Left hindlimb (tissue), 1 donor: Measurements from ENCODE around the gene FUNDC1.
A peak's percentile ranks its signal among the peaks of the same experiment; 100 is the strongest.
"Not testable (repeated sequence)": the region's sequence is repeated elsewhere in the genome, so short reads cannot be mapped to it uniquely, and the experiment has no call there.

ENCODE experiments used
- DNase-seq: peaks from one replicate; pipeline ENCODE4 v3.0.0-alpha.2; 2018

FUNDC1 gene, protein sequence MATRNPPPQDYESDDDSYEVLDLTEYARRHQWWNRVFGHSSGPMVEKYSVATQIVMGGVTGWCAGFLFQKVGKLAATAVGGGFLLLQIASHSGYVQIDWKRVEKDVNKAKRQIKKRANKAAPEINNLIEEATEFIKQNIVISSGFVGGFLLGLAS

GRCh38 chrX:44542567-44543325 is at the start of gene FUNDC1:
TSS of gene FUNDC1 (minus strand) at chrX:44542859. CDS start at chrX:44542832, 27 bp downstream.
- peak; percentile 97 for DNase-seq

GRCh38 chrX:44585866-44586265 is 43.2 kb upstream of the FUNDC1 start:
- DNase-seq, result no peak

DNA sequence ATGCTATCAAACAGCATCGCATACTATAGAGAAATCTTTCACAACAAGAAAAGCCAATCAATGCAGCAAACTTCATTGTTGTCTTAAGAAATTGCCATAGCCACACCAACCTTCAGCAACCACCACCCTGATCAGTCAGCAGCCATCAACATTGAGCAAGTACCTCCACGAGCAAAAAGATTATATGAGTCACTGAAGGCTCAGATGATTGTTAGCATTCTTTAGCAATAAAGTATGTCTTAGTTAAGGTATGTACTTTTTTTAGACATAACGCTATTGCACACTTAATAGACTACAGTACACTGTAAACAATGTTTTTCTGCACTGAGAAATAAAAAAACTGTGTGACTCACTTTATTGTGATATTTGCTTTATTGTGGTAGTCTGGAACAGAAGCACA is 37.8 kb upstream of the FUNDC1 start:
- DNase-seq, result no peak

GRCh38 chrX:44572340-44572938 is 29.8 kb upstream of the FUNDC1 start:
- no peak for DNase-seq

GRCh38 chrX:44570522-44570921 is 27.9 kb upstream of the FUNDC1 start:
- DNase-seq, result no peak

DNA sequence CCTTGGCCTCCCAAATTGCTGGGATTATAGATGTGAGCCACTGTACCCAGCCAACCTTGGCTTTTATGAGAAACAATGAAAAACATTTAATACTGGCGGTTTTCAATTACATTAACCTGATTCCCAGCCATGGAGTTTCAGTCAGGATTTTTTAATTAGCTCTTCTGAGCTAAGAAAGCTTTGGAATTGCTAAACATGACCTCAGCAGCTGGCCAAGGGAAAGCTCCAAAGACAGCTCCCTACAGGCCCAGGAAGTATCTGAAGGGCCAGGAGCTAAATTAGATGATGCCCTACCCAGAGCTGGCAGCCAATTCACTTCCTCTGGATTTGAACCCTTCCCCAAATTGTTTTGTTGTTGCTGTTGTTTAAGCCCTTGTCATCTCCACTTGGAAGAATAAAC is 26.5 kb upstream of the FUNDC1 start:
- DNase-seq, result no peak

DNA sequence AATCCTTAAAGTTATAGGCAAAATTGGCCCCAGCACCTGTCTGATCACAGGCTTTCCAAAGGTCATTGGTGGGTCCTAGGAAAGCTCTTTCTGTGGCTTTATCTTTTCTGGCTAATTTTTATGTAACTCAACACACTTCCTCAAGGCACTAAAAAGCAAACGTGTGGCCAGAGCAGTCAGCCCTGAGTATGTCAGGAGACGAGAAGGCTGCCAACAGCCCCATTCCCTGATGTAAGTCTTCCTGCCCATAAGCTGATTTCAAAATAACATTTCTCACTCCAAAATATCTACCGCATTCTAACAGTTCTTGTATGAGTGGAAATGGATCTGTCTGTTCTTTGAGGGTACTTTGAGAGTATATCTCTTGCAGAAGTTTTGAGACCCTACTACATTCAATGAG is 25.5 kb upstream of the FUNDC1 start:
- no peak for DNase-seq

DNA sequence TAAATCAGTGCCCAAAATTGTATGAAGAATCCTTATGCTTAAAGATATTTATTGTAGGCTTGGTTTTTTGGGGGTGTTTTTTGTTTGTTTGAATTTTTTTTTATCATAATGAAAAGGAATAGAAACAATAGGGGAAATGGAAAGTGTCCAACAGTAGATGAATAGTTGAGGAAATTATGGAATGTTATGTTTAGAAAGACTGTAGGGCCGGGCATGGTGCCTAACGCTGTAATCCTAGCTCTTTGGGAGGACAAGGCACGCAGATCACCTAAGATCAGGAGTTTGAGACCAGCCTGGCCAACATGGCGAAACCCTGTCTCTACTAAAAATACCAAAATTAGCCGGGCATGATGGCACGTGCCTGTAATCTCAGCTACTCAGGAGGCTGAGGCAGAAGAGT is 19.2 kb upstream of the FUNDC1 start:
- DNase-seq, result not testable (repeated sequence)

DNA sequence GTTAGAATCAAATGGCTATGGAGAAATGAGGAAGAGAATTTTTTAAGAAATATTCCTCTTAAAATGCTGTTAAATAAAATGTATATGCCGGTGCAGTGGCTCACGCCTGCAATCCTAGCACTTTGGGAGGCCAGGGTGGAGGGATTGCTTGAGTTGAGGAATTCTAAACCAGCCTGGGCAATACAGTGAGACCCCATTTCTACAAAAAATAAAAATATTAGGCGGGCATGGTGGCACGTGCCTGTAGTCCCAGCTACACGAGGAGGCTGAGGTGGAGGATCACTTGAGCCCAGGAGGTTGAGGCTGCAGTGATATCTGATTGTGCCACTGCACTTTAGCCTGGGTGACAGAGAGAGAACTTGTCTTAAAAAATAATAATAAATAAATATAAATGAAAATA is 7.9 kb upstream of the FUNDC1 start:
- no peak for DNase-seq

DNA sequence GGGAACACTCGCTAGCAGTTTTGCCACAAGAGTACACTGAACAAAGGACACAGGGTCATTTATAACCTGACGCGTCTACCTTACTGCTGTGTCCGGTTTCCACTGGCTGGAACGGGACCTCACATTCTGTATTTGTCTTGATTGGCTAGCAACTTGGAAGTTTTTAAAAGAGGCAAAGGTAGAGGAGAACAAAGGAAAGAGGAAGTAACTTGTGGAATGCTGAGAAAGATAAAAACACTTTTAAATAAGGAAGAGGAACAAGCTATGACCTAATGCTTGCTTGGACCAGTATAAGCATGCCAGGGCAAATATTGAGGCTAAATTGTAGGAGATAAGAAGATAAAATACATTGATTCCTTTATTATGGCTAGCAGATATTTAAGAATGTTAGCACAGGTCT is 2.8 kb upstream of the FUNDC1 start:
- DNase-seq, result not testable (repeated sequence)

GRCh38 chrX:44544036-44544435 is 1.4 kb upstream of the FUNDC1 start:
- DNase-seq, result no peak

GRCh38 chrX:44536198-44536597 is 6.5 kb downstream of the FUNDC1 start:
- no peak for DNase-seq

GRCh38 chrX:44529310-44529709 is 13.3 kb downstream of the FUNDC1 start:
- DNase-seq, result no peak

GRCh38 chrX:44514272-44514671 is 28.4 kb downstream of the FUNDC1 start:
- no peak for DNase-seq

DNA sequence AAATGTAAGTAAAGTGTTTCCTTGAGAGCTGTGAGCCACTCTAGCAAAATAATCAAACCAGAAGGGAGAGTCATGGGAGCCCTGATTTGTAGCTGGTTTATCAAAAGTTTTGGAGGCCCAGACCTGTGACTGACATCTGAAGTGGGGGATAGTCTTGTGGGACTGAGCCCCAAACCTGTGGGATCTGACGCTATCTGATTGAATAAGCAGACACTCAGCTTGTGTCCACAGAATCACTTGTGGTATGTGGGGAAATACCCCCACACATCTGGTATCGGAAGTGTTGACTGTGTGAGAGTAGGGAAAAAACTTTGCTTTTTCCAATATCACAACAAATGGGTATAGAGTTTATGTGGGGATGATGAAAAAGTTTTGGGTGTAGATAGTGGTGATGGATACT is 35.4 kb downstream of the FUNDC1 start:
- DNase-seq, result no peak

GRCh38 chrX:44506678-44507077 is 36.0 kb downstream of the FUNDC1 start:
- DNase-seq, result no peak

DNA sequence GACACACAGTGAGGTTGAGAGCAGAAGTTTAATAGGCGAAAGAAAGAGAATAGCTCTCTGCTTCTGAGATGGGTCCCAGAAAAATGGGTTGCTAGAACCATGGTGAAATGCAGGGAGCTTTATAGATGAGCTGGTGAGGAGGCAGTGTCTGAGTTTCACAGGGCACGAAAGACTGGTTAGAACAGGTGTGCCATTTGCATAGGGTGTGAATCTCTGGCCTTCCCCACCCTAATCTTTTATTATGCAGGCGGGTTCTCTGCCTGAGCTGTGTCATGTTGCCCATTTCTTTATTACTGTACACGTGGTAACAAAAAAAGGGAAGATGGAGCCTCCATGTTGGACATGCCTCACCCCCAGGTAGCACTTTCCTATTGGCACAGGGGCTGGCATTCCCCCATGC is 39.1 kb downstream of the FUNDC1 start:
- no peak for DNase-seq

DNA sequence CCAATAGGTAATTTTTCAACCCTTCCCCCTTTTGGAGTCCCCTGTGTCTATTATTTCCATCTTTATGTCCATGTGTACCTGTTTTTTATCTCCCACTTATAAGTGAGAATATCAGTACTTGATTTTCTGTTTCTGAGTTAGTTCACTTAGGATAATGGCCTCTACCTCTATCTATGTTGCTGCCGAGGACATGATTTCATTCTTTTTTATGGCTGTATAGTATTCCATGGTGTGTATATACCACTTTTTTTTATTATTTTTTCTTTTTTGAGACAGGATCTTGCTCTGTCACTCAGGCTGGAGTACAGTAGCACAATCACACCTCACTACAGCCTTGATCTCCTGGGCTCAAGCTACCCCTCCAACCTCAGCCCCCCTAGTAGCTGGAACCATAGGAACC is 47.6 kb downstream of the FUNDC1 start:
- DNase-seq, result no peak

GRCh38 chrX:44494357-44494756 is 48.3 kb downstream of the FUNDC1 start:
- no peak for DNase-seq

DNA sequence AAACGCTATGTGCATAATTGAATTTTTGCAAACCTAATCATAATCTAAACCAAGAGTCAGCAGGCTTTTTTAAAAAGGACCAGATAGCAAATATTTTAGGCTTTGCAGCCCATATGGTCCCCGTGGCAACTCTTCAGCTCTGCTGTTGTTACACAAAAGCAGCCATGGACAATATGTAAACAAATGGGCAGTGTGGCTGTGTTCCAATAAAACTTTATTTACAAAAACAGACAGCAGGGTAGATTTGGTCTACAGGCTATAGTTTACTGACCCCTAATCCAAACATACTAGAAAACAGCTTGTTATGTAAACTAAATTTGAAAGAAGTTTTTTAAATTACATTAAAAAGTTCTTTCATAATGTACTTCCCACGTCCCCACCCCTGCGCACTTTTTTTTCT is 53.1 kb downstream of the FUNDC1 start:
- DNase-seq, result no peak

DNA sequence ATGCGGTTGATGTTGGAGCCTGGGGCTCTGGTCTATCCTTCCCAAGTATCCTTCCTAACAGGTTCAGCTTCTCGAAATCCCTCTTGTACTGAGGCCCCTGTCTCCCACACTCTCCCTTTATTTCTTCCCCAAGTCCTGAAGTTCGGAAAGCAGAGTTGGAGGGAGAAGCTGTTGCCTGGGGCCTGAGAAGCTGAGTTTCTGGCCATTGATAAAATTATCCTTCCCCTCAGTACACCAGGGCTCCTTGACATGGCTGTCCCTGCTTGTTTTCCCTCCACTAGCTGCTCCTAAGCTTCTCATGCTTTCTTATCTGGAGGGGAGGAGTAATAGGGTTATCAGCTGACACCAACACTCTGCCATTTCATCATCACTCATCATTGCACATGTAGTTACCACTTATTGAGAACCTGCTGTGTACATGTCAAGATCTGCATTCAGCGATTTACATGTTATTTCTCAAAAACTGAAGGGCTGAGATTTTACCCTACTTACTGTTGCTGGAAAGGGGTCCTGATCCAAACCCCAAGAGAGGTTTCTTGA is 58.0 kb downstream of the FUNDC1 start:
- DNase-seq, result no peak

DNA sequence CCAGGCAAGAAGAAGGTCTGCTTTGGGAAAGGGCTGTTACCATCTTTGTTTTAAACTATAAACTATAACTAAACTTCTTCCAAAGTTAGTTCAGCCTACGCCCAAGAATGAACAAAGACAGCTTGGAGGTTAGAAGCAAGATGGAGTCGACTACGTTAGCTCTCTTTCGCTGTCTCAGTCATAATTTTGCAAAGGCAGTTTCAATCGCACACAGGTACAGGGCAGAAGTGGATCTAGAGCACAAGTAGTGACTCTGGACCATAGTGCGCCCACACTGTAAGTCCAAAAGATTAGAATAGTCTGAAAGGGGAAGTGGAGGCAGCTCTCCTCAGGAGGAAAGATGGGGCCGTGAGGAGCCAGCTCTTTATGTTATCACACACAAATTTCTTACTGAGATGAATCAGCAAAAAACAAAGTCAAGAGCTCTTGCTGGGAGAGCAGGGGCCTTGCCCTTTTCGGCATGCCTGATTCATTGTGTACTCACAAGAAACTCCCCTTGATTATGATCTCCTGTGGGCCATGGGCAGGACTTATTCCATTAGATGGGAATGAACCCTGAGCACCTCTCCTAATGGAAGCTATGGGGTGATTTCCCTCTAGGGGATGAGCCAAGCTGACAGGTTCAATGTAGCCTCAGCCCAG is 58.6 kb downstream of the FUNDC1 start:
- DNase-seq, result no peak

- DNase-seq, result no peak
These were observed 60.1 kb downstream of the FUNDC1 start for GRCh38 chrX:44482575-44482974.

GRCh38 chrX:44480591-44480990 is 62.1 kb downstream of the FUNDC1 start:
- DNase-seq, result no peak
